ENCODE data around the gene CALB2.

- TF ChIP-seq RELA (CRISPR knock-in tag; IDR thresholded peaks at IDR 0.05; ENCODE audit: borderline replicate concordance) (no peak), ATF2 (CRISPR knock-in tag; IDR thresholded peaks at IDR 0.05; ENCODE audit: borderline replicate concordance, low read depth) (no peak), TEAD4 (CRISPR knock-in tag; IDR thresholded peaks at IDR 0.05) (no peak), CTCF (IDR thresholded peaks at IDR 0.05) (no peak), AFF4 (CRISPR knock-in tag; IDR thresholded peaks at IDR 0.05; ENCODE audit: borderline replicate concordance) (no peak), IRF1 (CRISPR knock-in tag; IDR thresholded peaks at IDR 0.05) (no peak), USF2 (CRISPR knock-in tag; IDR thresholded peaks at IDR 0.05) (no peak)
Measured at GRCh38 chr16:71408536-71408935, 50.0 kb downstream of the CALB2 start.

Data from WTC11 (cell line).